Body of pancreas (tissue), 4 donors: ENCODE results near the gene COLEC11. TPM values are rescaled to one million over a fixed set of nuclear protein-coding genes. Genes with fewer than 3 reads are reported as not detected.
A peak's percentile ranks its signal among the peaks of the same experiment; 100 is the strongest.
"Not testable (repeated sequence)": the region's sequence is repeated elsewhere in the genome, so short reads cannot be mapped to it uniquely, and the experiment has no call there.

Experiments used
- ATAC-seq: fragments of 150-250 bp; one replicate; pipeline ENCODE4 v1.9.1; 2016
- DNase-seq, 4 donors: peaks; one replicate each; pipeline ENCODE4 v3.0.0-alpha.2; 2019
- H3K27ac ChIP-seq, 4 donors: fragments of 200-600 bp; sonication (generic); 1 replicate in 3 of 4; 2 replicates in 1 of 4; pipeline versions ENCODE4 v1.5.1 to v1.6.1; 2016 to 2019; ENCODE audit warnings: mild to moderate bottlenecking in 1 of 4, mixed read lengths in 1 of 4, moderate library complexity in 1 of 4
- H3K27me3 ChIP-seq, 2 donors: fragments of 200-600 bp; sonication (generic); one replicate each; pipeline ENCODE4 v1.6.0; 2016; ENCODE audit warnings: mild to moderate bottlenecking in 1 of 2
- H3K36me3 ChIP-seq, 2 donors: fragments of 200-600 bp; sonication (generic); replicated peaks in 1 of 2; 2 replicates each; pipeline ENCODE4 v1.5.1; 2016; ENCODE audit warnings: low read depth in 2 of 2; ENCODE audit not compliant: insufficient read depth in 1 of 2
- H3K4me1 ChIP-seq: fragments of 200-600 bp; sonication (generic); one replicate; pipeline ENCODE4 v1.6.0; 2016
- H3K4me3 ChIP-seq, 2 donors: fragments of 200-600 bp; sonication (generic); 1 replicate in 1 of 2; 2 replicates in 1 of 2; pipeline ENCODE4 v1.5.1; 2016 to 2019
- H3K9me3 ChIP-seq, 3 donors: fragments of 200-600 bp; sonication (generic); 1 replicate in 2 of 3; 2 replicates in 1 of 3; pipeline ENCODE4 v1.5.1; 2016
- POLR2A ChIP-seq, 3 donors: fragments of 450-650 bp; IDR thresholded peaks; one replicate each; pipeline ENCODE4 v1.6.1; 2016; ENCODE audit warnings: antibody characterized with exemption in 3 of 3, mild to moderate bottlenecking in 2 of 3
- WGBS, 2 donors: methylation state at CpG; one replicate each; pipeline ENCODE4 v1.1.5; 2017; 5-methylcytosine and 5-hydroxymethylcytosine counted together
- intact Hi-C: fragments of 100-400 bp; cut with DNase I; formaldehyde crosslinking; loops from one replicate; pipeline ENCODE4 v1.15.1; 2023
- total RNA-seq, 2 donors: library from RNA; depleted of rRNA; stranded (reverse); fragments of >200 nt; gene quantifications; one replicate each; pipeline ENCODE4 v1.1.0, GENCODE V29; 2016
- TF ChIP-seq, protein P1 (sequence below), 7 experiments: fragments of 450-650 bp in 4 of 7; fragments of 200-600 bp in 3 of 7; sonication (generic) in 3 of 7; IDR thresholded peaks; one replicate each; pipeline ENCODE4 v1.5.1; 2016 to 2019; ENCODE audit warnings: antibody characterized with exemption in 7 of 7

COLEC11 gene
- total RNA-seq, 2 donors from 2014 or later = 11.5 to 15.3 TPM

GRCh38 chr2:3575534-3576262 lies 19.2 kb upstream of the COLEC11 start:
- Histone ChIP-seq H3K27ac (peak overlapping the region; percentile 82 to 91 (median 90)), H3K27me3 (no peaks in the 10 kb centered on the region), H3K4me1 (peaks cover 42% of the 10 kb centered on the region), H3K36me3 (peaks cover 0 to 15% of the 10 kb centered on the region in 2 donors), H3K4me3 (peak overlapping the region; percentile 90 to 98), H3K9me3 (no peaks in the 10 kb centered on the region)
- WGBS, 2 donors = 1 to 3% methylated on average over 8 to 53 of the region's 54 CpGs
- DNase-seq = peak in 3 of 4 donors; percentile 9 to 25 (median 16)
- ATAC-seq = peak; percentile 11
- intact Hi-C loops = no loop called here
- TF ChIP-seq, protein P1, sequence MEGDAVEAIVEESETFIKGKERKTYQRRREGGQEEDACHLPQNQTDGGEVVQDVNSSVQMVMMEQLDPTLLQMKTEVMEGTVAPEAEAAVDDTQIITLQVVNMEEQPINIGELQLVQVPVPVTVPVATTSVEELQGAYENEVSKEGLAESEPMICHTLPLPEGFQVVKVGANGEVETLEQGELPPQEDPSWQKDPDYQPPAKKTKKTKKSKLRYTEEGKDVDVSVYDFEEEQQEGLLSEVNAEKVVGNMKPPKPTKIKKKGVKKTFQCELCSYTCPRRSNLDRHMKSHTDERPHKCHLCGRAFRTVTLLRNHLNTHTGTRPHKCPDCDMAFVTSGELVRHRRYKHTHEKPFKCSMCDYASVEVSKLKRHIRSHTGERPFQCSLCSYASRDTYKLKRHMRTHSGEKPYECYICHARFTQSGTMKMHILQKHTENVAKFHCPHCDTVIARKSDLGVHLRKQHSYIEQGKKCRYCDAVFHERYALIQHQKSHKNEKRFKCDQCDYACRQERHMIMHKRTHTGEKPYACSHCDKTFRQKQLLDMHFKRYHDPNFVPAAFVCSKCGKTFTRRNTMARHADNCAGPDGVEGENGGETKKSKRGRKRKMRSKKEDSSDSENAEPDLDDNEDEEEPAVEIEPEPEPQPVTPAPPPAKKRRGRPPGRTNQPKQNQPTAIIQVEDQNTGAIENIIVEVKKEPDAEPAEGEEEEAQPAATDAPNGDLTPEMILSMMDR (IDR thresholded peaks at IDR 0.05) = no peak
- no peak for TF ChIP-seq POLR2A (IDR thresholded peaks at IDR 0.05)

GRCh38 chr2:3576263-3576630 lies 18.7 kb upstream of the COLEC11 start:
- WGBS, 2 donors = 53 to 56% methylated on average over 10 of the region's 10 CpGs
- DNase-seq, ATAC-seq, H3K27me3 ChIP-seq, intact Hi-C loops, H3K9me3 ChIP-seq: not testable (repeated sequence)
- Histone ChIP-seq H3K36me3 (peaks cover 0 to 16% of the 10 kb centered on the region in 2 donors), H3K4me1 (peaks cover 42% of the 10 kb centered on the region), H3K27ac (peak overlapping the region in 3 of 4 donors; percentile 89 to 91 (median 91)), H3K4me3 (peak overlapping the region; percentile 90 to 98)

DNA sequence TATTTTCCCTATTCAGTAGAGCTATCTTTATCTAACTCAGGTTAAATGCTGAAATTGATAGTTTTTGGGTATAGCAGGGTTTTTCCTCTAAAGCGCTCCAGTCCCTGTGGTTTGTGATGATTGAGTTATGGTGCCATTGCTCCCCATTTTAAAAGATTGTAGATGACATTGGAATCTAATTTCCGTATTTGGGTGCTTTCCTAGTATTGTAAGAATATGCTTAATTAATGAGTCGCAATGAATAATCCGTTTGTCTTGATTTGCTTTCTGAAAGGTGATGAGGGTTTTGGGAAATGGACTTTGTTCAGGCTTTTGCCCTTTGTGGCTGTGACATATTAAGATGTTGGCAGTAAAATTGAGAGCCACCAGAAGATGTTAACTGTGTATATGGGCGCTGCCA lies 15.9 kb upstream of the COLEC11 start:
- peaks cover 0 to 19% of the 10 kb centered on the region in 2 donors for H3K36me3 ChIP-seq
- DNase-seq (no peak), ATAC-seq (no peak)
- H3K27ac ChIP-seq = no peak overlapping the region
- TF ChIP-seq POLR2A (IDR thresholded peaks at IDR 0.05) = no peak
- TF ChIP-seq, protein P1 (IDR thresholded peaks at IDR 0.05) = no peak
- no peak overlapping the region for H3K4me3 ChIP-seq
- no peaks in the 10 kb centered on the region for H3K9me3 ChIP-seq
- WGBS, 2 donors = 74% methylated on average over 5 of the region's 5 CpGs
- intact Hi-C loops = no loop called here
- peaks cover 42% of the 10 kb centered on the region for H3K4me1 ChIP-seq
- no peaks in the 10 kb centered on the region for H3K27me3 ChIP-seq

DNA sequence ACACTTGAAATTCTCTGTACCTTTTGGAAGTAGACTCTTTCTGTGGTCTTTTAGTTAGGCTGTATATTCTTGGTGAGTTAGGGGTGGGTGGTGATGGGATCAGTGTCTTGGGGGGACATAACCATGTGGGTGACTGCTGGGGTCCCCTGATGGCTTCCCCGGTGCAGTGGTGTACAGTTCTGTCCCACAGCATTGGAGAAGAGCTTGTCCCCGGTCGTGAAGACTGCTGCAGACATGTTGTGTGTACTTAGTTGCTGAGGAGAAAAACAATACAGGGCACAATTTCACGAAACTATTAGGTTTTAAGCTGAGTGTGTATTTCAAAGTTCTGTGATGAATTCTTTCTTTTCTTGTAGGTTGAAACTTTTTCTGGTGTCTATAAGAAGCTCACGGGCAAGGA lies 14.5 kb upstream of the COLEC11 start:
- Histone ChIP-seq H3K27ac (no peak overlapping the region), H3K4me3 (no peak overlapping the region), H3K9me3 (no peaks in the 10 kb centered on the region), H3K36me3 (peaks cover 0 to 19% of the 10 kb centered on the region in 2 donors), H3K27me3 (no peaks in the 10 kb centered on the region), H3K4me1 (peaks cover 44% of the 10 kb centered on the region)
- TF ChIP-seq, protein P1 (IDR thresholded peaks at IDR 0.05) = no peak
- TF ChIP-seq POLR2A (IDR thresholded peaks at IDR 0.05) = no peak
- ATAC-seq (no peak), DNase-seq (no peak)
- WGBS, 2 donors = 79 to 86% methylated on average over 5 of the region's 5 CpGs
- intact Hi-C loops = no loop called here

DNA sequence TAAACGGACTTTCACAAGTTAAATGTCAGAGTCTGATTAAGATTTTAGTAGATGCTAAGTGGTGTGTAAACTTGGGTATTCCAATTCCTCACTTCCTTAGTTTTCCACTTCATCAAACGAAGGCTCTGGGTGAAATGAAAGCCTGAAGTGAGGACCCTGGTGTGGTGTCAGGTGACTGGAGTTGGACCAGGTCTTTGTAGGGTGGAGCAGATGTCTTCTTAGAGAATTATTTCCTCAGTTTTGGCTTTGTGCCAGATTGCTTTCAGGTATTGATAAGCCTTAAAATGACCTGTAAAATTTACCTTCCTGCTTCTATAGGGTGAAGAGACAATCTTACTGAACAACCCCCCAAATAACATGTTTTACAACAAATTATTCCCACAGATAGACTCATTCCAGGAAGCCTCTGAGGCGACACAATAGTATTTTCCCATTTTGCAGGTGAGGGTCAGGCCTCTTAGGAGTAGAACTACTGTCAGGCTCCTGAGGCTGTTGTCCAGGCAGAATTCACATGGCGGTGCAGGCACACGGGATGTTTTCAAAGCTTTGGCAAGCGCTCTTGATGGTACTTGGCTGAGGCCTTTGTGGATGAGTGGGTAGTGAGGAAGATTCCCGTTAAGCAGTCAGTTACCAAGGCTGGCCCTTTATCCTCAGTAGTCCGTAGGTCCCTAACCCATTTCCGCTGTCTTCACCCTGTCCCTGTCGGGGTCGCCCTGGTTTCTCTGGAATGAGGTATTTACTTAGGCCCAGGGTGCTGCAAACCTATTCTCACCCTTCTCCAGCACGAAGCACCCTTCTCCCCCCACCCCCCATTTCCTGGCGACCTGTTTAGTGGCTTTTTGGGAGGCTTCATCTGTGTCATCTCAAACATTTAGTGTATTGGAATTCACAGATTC lies 13.3 kb upstream of the COLEC11 start:
- Histone ChIP-seq H3K27ac (no peak overlapping the region), H3K36me3 (peaks cover 0 to 19% of the 10 kb centered on the region in 2 donors), H3K27me3 (no peaks in the 10 kb centered on the region), H3K4me1 (peaks cover 47% of the 10 kb centered on the region), H3K4me3 (no peak overlapping the region), H3K9me3 (no peaks in the 10 kb centered on the region)
- no peak for TF ChIP-seq POLR2A (IDR thresholded peaks at IDR 0.05)
- TF ChIP-seq, protein P1 (IDR thresholded peaks at IDR 0.05) = no peak
- WGBS, 2 donors = 83 to 89% methylated on average over 13 of the region's 13 CpGs
- ATAC-seq = no peak
- no peak for DNase-seq
- intact Hi-C loops = no loop called here
